Astrocyte (in vitro differentiated cells and primary cell): Measurements from ENCODE around the gene FAM228A.

Source experiments
- CTCF ChIP-seq: IDR thresholded peaks from 2 replicates; pipeline ENCODE4 v1.5.1; 2011; ENCODE audit warnings: low read depth, mild to moderate bottlenecking, inconsistent platforms, low read length, moderate library complexity; ENCODE audit not compliant: insufficient read depth
- EZH2 ChIP-seq: IDR thresholded peaks from 2 replicates; pipeline ENCODE4 v1.6.1; 2012; ENCODE audit warnings: mild to moderate bottlenecking, low read length, inconsistent platforms; ENCODE audit not compliant: insufficient read depth

GRCh38 chr2:24132543-24132942 is 42.3 kb upstream of the FAM228A start:
- TF ChIP-seq EZH2 (no peak), CTCF (no peak)
